ENCODE results near the gene CPNE2.

CPNE2 gene

GRCh38 chr16:57147381-57148221 is 55.2 kb downstream of the CPNE2 start:
- DNase-seq, result peak; percentile 29 to 32

DNA sequence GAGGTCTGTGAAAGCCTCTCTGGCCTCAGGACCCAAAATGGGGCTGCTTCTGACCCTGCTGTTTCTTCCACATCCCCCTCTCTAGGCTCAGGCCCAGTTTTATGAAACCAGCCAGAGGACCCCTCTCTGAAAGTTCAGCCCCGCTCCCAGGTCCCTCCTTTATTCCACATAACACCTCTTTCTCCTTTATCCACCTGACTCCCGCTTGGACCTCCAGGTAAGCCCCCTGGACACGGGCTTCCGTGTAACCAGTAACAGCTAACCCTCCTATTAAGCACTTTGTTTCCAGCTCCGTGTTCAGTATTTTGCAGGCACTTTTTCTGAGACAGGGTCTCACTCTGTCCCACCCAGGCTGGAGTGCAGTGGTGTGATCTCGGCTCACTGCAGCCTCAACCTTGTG is 56.1 kb downstream of the CPNE2 start:
- no peak for DNase-seq

GRCh38 chr16:57149391-57149790 is 57.0 kb downstream of the CPNE2 start:
- DNase-seq, result no peak

DNA sequence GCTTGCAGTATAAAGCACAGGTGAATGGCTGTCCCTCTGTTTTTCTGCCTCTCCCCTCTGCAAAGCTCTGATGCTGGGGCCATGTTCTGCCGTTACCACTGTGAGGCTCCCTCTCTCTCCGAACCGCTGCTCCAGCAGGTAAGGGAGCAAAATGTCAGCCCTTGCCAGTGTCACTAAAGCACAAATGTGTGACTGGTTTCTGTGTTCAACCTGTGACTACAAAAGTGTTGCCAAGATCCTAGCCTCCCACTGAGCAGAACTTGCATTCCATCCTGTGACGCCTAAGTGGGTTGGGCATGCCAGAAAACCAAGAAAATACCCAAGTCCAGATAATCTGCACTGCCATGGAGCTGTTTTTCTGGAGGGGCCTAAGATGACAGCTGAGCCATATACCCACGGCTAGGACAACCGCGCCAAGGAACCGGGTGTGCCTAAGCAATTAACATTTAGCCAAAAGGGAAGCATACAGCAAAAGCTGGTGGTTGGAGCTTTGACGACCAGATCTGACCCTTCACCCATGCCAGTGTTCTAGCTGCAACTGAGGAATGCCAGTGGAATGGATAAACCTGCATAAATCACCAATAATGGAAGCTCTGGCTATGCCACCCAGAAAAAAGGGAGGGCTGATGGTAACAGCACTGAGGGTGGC is 58.4 kb downstream of the CPNE2 start:
- no peak for DNase-seq

DNA sequence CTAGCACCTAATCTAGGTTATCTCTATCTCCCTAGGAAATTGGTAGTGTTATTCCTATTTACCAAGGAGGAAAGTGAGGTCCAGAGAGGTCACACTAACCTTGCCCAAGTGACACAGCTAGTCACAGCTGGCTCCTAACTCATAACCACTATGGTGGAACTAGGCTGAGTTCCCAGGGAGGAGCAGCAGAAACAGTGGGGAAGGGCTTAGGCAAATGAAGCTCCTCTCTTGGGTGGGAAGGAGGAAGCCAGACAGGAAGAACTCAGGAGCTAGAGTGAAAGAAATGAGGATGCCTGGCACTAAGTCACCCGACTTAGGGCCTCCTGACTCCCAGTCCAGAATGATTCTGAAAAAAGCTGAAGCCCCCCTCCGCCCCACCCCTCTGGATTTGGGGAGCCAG is 59.0 kb downstream of the CPNE2 start:
- DNase-seq, result peak in 1 of 2 donors; percentile 16

GRCh38 chr16:57152096-57153093 is 60.0 kb downstream of the CPNE2 start:
- DNase-seq, result no peak

- no peak for DNase-seq
These were observed 61.5 kb downstream of the CPNE2 start for GRCh38 chr16:57153841-57154240.

- DNase-seq, result no peak
These were observed 63.4 kb downstream of the CPNE2 start for GRCh38 chr16:57155702-57156350.

- no peak for DNase-seq
These were observed 63.9 kb downstream of the CPNE2 start for GRCh38 chr16:57156351-57156703.

DNA sequence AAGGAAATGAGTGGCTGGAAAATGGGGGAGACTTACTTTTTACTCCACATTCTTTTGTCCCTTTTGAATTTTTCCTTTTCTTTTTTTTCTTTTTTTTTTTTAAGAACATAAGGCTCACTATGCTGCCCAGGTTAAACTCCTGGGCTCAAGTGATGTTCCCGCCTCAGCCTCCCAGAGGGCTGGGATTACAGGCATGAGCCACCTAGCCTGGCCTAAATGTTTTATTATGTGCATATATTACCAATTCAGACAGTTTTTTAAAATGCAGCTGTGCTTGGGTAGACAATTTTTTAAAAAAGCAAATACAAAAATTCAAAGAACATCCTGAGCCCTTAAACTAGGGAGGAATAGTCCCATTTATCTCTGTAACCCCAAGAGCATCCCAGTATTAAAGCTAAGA is 65.2 kb downstream of the CPNE2 start:
- DNase-seq, result no peak

- DNase-seq, result no peak
These were observed 67.1 kb downstream of the CPNE2 start for GRCh38 chr16:57159447-57159846.

- no peak for DNase-seq
These were observed 71.5 kb downstream of the CPNE2 start for GRCh38 chr16:57163842-57164241.

DNA sequence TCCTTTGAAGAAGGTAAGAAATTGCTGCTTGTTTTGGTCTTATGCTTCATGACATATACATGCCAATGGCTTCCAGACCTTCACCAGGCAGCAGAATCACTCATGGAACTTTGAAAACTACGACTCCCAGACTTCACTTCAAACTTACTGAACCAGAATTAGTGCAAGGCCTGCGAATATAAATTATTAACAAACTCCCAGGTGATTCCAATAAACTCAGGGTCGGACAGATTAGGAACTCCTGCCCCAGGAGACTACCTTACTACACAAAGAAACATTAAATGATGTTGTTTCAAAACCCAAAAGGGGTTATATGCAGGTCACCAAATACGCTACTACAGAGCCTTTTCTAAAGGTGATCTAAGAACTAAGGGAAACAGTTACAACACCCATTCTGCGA is 73.1 kb downstream of the CPNE2 start:
- DNase-seq, result no peak

DNA sequence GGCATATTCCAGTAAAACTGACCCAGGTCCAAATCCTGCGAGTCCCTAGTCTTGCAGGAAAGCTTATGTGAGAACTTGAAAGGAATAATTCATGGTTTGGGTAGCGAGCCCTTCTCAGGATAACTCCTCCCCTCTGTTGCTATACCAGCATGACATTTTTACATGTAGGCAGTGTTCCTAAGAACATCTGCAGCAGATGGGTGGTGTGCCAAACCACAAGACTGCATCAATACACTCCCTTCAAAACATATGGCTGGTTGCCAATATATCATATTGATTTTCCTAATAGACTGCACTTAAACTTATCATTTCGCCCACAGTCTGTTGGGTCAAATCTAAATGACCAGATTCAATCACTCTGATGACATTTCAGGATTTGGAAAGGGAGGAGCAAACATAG is 73.6 kb downstream of the CPNE2 start:
- DNase-seq, result no peak

DNA sequence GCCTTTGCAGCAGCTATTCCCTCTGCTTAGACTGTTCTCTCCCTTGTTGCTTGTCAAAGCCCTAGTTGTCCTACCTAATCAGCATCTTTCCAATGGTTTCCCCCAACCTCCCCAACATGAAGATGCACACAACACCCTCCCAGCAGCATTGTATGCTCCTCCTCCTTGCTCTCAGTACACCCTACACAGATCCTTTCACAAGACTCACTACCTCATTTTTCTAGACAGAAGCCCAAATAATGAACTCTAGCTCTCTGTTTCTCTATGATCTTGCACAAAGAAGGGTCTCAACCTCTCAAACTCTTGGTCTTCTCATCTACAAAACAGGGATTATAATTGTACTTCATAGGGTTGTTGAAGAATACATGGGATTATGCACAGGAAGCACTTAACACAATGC is 74.1 kb downstream of the CPNE2 start:
- peak; percentile 31 to 38 for DNase-seq

- DNase-seq, result peak; percentile 70 to 82
These were observed 74.6 kb downstream of the CPNE2 start for GRCh38 chr16:57166951-57167350.

DNA sequence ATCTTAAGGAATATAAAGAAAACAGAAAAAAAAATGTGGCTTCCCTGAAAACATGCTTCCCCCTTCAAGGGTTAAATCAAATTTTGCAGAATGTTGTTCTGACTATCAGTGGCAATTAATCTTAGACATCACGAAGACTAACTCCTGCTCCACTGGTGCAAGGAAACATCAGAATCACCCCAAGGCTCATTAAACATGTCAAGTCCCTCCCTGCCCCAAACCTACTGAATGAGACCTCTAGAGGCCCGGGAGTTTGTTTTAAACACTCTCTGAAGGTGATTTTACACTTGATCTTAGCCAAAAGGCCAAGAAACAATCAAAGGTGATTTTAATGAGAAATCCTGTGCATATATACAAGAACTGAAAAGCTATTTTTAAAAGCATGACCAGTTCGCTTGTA is 75.2 kb downstream of the CPNE2 start:
- no peak for DNase-seq

DNA sequence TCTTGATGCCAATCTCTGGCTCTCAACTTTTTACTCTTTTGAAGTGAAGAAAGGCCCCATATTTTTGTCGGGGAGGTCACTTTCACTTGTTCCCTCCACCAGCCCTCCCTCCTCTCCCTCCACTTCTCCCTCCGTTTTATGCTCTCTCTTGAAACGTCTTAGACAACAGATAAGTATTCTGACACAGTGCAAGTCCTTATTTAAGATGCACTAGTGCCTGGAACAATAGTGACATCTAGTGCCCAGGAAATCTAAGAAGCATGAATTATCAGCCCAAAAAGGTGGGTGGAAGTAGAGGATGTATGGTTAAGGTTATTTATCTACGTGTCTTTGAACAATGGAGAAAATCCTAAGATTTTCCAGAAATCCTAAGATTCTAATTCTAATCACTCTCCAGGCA is 75.6 kb downstream of the CPNE2 start:
- DNase-seq, result peak; percentile 71 to 79

DNA sequence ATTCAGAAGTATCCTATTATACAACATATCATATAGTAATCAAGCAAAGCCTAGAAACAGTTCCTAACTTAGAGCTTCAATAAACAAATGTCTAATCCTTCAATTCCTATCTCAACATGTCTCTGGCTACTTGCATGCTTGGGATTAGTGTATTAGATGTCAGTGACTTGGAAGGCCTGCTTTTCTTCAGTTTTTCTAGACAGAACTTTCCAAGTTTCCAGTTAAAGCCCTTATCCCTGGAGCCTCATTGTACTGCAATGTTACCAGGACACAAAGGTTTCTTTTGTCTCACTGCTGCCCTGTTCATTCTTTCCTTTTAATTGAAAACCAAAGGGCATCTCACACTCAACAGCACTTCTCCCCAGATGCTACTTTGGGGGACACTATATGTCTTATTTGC is 76.9 kb downstream of the CPNE2 start:
- DNase-seq, result no peak

DNA sequence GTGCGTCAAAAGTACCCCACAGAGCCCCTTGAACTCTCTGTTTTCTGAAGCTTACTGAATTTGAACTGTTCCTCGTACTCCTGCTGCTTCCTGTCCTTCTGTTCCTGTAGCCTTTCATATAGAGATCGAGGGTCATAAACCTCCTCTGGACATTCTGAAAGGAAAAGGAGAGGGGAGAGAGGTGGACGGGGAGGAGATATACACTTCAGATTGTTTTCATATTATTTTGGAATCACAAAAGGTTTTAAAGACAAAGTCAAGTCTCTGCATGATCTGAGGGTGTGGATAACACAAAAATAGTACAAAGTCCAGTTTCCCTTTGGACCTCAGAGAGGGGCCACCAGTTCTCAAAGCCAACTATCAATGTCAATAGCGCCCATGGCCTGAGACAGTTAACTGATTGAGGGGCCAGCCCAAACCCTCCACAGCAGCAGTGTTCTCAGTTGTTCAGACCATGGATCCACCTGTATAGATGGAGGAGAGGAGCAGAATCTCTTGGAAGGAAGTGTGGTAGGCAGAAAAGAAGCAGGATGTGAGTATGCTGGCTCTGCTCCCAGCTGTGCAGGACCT is 80.4 kb downstream of the CPNE2 start:
- DNase-seq, result no peak

GRCh38 chr16:57175896-57176295 is 83.5 kb downstream of the CPNE2 start:
- no peak for DNase-seq

DNA sequence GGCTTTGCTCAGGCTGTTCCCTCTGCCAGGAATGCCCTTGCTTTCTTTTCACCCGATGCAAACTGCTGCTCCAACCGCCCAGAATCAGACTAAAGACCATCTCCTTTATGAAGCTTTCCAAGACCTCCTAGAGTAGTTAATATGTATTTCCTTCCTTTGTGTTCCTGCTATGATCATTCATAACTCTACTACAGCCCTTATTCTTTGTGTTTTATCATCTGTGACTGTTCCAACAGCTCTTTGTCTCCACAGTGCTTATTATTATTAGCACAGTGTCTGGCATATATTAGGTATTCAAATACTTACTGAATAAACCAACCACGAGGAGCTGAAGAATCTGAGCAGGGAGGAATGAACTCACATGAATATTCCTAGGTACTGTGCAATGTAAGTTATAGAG is 85.8 kb downstream of the CPNE2 start:
- DNase-seq, result no peak

All from inflammatory macrophage treated with lipopolysaccharide for 1 hour (primary cell).